GM18907 (cell line): ENCODE measurements around the gene VWF.

ENCODE experiments used
- ATAC-seq: cut with Tn5 transposase; IDR thresholded peaks from one replicate; pipeline ENCODE4 v1.9.1; 2021; ENCODE audit warnings: mild to moderate bottlenecking, moderate library complexity; ENCODE audit not compliant: unreplicated experiment

Gene VWF

GRCh38 chr12:6078398-6079096 is 45.9 kb downstream of the VWF start:
- ATAC-seq, result no peak

- no peak for ATAC-seq
Observed at GRCh38 chr12:6077692-6078083, 46.8 kb downstream of the VWF start.

DNA sequence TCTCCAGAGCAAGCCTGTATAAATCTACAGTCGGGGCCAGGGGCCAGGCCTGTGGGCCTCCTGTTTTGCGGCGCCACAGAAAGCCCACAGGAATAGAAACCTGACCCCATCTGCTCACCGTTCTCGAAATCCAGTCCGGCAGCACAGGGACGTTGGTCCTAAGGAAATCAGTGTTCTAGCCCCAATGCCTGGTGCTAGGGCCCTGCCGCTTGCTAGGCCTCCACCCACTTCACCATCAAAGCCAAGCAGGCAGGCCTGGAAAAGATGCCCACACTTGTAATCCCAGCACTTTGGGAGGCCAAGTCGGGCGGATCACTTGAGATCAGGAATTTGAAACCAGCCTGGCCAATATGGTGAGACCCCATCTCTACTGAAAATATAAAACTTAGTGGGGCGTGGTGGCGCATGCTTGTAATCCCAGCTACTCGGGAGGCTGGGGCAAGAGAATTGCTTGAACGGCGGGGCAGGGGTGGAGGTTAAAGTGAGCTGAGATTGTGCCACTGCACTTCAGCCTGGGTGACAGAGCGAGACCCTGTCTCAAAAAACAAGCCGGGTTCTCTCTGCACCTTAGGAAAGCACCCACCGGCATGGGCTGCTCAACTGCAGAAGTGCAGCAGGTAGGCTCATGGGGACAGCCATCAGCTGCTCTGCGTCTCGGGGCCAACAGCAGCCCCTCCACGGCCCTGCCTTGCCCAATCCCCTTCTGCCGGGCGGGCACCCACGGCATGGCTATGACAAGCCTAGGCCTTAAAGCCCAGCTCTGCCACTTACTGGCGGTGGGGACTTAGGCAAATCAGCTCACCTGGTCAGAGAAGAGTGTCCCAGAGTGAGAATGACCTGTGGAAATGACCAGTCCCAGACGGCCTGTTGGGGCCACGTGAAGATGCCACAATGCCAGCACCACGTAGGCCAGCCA is 47.4 kb downstream of the VWF start:
- ATAC-seq, result no peak

DNA sequence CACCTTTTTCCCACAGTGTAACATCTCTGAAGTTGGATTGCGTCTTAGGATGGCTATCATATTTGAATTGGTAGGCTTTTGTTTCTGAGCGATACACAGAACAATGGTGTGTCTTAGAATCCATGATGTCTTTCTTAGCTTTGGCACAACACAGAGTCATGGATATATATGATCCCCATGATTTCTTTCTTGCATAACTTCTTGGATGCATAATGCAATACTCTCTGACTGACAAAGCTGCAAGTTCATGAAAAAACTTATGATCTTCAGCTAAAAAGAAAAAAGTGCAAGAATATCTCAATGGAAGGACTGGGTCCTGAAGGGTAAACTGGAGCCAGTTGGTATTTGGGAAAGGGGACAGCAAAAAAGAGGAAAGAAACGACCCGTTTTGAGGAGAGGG is 48.1 kb downstream of the VWF start:
- ATAC-seq, result no peak

GRCh38 chr12:6074979-6075585 is 49.4 kb downstream of the VWF start:
- no peak for ATAC-seq

DNA sequence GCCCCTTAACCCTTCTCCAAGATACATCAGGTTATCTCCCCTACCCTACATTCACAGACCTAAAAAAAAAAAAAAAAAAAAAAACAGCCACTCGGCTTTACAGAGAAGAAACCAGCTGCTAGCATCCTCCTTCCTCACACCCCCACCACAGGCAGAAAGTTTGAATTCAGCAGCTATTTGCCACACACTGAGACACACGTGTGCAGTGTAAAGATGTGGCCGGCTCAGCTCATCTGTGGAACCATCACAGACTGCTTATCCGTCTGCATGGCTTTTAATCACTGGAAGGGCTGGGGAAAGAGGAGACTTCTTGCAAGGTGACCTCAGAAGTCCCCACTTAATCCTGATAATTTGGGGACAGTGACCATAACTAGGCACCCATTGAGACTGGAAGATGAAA is 50.0 kb downstream of the VWF start:
- ATAC-seq, result no peak

GRCh38 chr12:6073426-6073825 is 51.0 kb downstream of the VWF start:
- no peak for ATAC-seq

DNA sequence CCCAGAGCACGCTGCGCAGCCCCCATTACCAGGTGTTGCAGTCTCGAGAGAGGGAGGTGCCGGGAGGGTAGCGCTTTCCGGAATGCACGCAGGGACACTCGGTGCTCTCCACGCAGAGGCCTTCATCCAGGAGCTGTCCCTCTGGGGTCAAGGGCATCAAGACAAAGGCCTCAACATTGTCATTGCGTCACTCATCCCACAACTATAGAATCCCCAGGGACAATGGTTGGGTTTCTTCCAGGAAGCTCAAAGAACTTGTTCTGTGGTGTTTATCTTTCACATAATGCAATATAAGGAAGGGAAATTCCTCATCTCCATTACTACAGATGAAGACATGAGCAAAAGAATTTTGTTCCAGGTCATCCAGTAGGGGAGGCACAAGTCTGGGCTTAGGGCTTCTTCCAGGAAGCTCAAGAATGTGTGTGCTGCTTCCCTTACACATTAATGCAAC is 52.1 kb downstream of the VWF start:
- no peak for ATAC-seq

DNA sequence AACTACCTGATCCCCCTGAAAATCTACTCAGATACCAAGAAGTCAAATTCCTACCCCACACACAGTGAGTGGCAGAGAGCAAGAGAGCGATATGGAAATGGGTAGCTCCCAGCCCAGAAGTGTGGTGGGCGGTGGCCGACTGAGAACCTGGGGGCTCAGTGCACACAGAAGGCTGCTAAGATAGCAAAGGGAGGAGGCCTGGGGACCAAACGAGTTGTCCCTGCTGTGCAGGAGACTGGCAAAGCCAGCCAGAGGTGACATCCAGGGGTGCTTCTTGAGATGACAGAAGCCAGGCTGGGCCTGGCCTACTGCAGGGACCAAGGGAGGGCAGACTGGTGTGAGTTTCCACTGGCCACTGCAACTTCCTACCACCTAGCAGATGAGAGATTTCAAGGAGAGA is 52.9 kb downstream of the VWF start:
- ATAC-seq, result no peak

GRCh38 chr12:6070472-6071257 is 53.8 kb downstream of the VWF start:
- ATAC-seq, result no peak

- ATAC-seq, result no peak
Observed at GRCh38 chr12:6069437-6070093, 54.9 kb downstream of the VWF start.

DNA sequence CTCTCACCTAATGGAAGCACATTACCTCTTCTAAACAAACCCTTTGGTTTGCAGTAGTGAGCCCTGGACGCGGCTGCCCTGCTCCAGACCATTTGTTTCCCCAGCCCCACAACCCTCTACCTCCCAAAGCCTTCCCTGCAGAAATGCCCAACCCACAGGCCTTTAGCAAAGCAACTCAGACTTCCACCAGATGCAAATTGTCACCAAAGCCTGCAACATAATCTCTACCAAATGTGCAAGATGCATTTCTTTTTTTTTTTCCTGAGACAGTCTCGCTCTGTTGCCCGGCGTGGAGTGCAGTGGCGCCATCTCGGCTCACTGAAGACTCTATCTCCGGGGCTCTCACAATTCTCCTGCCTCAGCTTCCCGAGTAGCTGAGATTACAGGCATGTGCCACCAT is 56.2 kb downstream of the VWF start:
- ATAC-seq, result no peak

GRCh38 chr12:6067152-6067916 is 57.1 kb downstream of the VWF start:
- no peak for ATAC-seq

GRCh38 chr12:6066651-6067050 is 57.8 kb downstream of the VWF start:
- no peak for ATAC-seq

GRCh38 chr12:6065863-6066199 is 58.6 kb downstream of the VWF start:
- ATAC-seq, result no peak

DNA sequence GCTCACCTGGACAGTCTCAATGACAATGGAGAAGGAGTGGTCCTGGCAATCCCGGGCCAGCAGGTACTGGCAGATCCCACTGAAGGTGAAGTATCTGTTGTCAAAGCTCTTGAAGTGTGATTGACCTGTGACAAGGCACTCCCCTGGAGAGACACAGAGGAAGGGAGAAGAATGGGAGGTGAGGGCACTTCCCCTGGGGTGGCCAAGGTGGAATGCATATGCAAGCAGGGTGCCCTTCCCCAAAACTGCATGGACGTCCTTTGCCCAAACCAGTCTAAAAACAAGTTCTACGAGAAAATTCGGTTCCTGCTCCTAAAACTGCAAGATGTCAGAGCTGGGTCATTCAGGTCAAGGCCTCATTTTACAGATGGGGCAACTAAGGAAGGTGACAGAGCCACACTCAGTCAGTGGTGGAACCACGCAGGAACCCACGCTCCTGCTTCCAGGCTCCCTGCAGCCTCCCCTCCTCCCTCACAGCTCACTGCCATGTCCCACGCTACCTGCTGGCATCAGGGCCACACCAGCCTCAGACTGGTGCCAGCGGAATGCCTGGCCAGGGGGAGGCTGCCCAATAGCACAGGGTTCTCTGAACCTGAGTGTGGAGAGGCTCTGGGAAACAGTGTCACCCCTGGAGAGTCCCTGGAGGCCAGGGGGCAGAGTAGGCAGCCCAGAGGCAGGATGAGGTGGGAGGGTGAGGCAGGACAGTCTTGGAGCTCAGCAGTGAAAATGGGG is 59.2 kb downstream of the VWF start:
- ATAC-seq, result no peak

DNA sequence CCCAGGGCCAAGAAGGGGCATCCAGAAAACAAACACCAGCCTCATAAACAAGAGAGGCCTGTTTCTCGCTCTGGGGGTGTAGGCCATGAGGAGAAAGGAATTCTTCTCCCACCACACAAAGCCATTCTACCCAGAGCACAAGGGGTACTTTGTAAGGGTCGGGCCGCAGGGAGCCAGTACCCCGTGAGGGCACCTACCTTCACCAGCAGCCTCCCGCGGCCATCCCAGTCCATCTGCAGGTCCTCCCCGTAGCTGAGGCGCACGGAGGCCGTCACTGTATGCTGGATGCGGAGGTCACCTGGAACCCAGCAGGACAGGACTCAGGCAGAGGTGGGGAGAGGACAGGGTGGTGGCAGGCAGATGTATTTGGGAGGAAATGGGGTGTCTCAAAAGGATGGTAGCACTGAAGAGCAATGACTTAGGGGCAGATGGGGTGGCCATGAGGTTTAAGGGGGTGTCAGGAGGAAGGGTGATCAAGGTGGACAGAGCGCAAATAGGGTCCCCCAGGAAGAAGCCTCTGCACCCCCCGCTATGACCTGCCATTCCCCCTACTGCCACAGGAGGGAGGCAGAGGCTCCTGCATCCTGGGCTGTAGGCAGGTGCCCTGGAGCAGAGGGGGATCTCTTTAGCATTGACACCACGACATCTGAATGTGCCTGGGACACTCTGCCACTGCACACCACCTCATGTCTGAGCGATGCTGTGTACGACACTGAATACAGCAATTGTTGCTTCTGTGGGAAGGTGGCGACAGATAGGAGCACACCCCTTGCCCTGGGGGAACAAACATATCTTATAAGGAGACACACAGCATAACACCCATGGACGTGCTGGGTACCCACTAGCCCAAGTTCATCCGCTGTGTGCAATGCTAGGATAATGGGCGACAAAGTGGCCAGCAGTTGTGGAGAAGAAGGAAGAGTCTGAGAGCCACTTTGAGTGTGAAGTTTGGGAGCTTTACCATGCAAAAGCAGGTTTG is 61.4 kb downstream of the VWF start:
- no peak for ATAC-seq

DNA sequence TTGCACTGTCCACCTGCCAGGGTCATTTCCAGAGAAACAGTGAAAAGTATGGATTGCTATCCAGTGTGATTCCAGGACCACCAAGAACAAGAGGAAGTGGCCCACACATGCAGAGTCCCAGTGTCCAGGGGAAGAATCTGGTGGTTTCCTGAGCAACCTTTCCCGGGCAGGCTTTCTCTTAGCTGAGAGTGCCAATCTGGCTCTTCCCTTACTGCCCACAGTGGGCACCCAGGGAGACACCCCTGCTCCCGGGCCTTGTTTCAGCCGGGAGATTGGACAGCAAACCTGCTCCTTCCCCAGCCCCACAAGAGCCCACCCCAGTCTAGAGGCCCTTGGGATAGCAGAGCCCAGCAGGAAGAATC is 62.1 kb downstream of the VWF start:
- ATAC-seq, result no peak
